Activated CD8-positive, alpha-beta memory T cell treated with anti-CD3 and anti-CD28 coated beads, Interleukin-2, amount 50 U/mL, for 48 hours (primary cell): ENCODE measurements around the gene GPR160.
"Not testable (repeated sequence)": the region's sequence is repeated elsewhere in the genome, so short reads cannot be mapped to it uniquely, and the experiment has no call there.

ENCODE experiments used
- DNase-seq: peaks from one replicate; pipeline ENCODE4 v3.0.0-alpha.2; 2020

GPR160 gene

GRCh38 chr3:170037463-170038433 lies at the start of gene GPR160:
Gene GPR160 (plus strand): TSS chr3:170037995. CDS start chr3:170083973, 45,978 bp downstream.
- DNase-seq: peak; percentile 95

- no peak for DNase-seq
Measured at GRCh38 chr3:169990431-169990830, 47.4 kb upstream of the GPR160 start.

GRCh38 chr3:169992156-169992555 lies 45.6 kb upstream of the GPR160 start:
- no peak for DNase-seq

GRCh38 chr3:169992781-169993180 lies 45.0 kb upstream of the GPR160 start:
- no peak for DNase-seq

GRCh38 chr3:169993761-169994160 lies 44.0 kb upstream of the GPR160 start:
- DNase-seq: no peak

- DNase-seq: no peak
Measured at GRCh38 chr3:169996063-169996462, 41.7 kb upstream of the GPR160 start.

- no peak for DNase-seq
Measured at GRCh38 chr3:169998668-169999131, 39.1 kb upstream of the GPR160 start.

- DNase-seq: no peak
Measured at GRCh38 chr3:169999433-169999832, 38.4 kb upstream of the GPR160 start.

- no peak for DNase-seq
Measured at GRCh38 chr3:170000051-170000450, 37.7 kb upstream of the GPR160 start.

- DNase-seq: no peak
Measured at GRCh38 chr3:170002231-170002630, 35.6 kb upstream of the GPR160 start.

- no peak for DNase-seq
Measured at GRCh38 chr3:170002879-170003278, 34.9 kb upstream of the GPR160 start.

- DNase-seq: no peak
Measured at GRCh38 chr3:170003881-170004356, 33.9 kb upstream of the GPR160 start.

- no peak for DNase-seq
Measured at GRCh38 chr3:170007031-170007663, 30.6 kb upstream of the GPR160 start.

- DNase-seq: no peak
Measured at GRCh38 chr3:170010498-170010897, 27.3 kb upstream of the GPR160 start.

- DNase-seq: no peak
Measured at GRCh38 chr3:170012683-170013400, 25.0 kb upstream of the GPR160 start.

- DNase-seq: no peak
Measured at GRCh38 chr3:170016057-170016456, 21.7 kb upstream of the GPR160 start.

- not testable (repeated sequence) for DNase-seq
Measured at GRCh38 chr3:170019306-170019705, 18.5 kb upstream of the GPR160 start.

GRCh38 chr3:170021083-170021482 lies 16.7 kb upstream of the GPR160 start:
- no peak for DNase-seq

GRCh38 chr3:170022336-170022735 lies 15.5 kb upstream of the GPR160 start:
- no peak for DNase-seq

- no peak for DNase-seq
Measured at GRCh38 chr3:170023165-170023564, 14.6 kb upstream of the GPR160 start.

GRCh38 chr3:170024581-170024980 lies 13.2 kb upstream of the GPR160 start:
- DNase-seq: no peak

- no peak for DNase-seq
Measured at GRCh38 chr3:170027233-170028102, 10.3 kb upstream of the GPR160 start.
